GM12874 (cell line): ENCODE results near the gene LRRC51.
A peak's percentile ranks its signal among the peaks of the same experiment; 100 is the strongest.

Experiments used
- TF ChIP-seq, protein P1 (sequence below): IDR thresholded peaks from 2 replicates; pipeline ENCODE4 v1.5.1; 2011; ENCODE audit warnings: low read depth, mild to moderate bottlenecking, control low read depth, low read length, moderate library complexity; ENCODE audit not compliant: insufficient read depth

LRRC51 gene

GRCh38 chr11:72072348-72072747, 8.3 kb upstream of the LRRC51 start:
- TF ChIP-seq, protein P1, sequence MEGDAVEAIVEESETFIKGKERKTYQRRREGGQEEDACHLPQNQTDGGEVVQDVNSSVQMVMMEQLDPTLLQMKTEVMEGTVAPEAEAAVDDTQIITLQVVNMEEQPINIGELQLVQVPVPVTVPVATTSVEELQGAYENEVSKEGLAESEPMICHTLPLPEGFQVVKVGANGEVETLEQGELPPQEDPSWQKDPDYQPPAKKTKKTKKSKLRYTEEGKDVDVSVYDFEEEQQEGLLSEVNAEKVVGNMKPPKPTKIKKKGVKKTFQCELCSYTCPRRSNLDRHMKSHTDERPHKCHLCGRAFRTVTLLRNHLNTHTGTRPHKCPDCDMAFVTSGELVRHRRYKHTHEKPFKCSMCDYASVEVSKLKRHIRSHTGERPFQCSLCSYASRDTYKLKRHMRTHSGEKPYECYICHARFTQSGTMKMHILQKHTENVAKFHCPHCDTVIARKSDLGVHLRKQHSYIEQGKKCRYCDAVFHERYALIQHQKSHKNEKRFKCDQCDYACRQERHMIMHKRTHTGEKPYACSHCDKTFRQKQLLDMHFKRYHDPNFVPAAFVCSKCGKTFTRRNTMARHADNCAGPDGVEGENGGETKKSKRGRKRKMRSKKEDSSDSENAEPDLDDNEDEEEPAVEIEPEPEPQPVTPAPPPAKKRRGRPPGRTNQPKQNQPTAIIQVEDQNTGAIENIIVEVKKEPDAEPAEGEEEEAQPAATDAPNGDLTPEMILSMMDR, result no peak

GRCh38 chr11:72075109-72075508, 5.5 kb upstream of the LRRC51 start:
- TF ChIP-seq, protein P1, result peak; percentile 15; the same call in 1 of the 2 replicates

GRCh38 chr11:72075756-72076155, 4.9 kb upstream of the LRRC51 start:
- TF ChIP-seq, protein P1, result no peak

DNA sequence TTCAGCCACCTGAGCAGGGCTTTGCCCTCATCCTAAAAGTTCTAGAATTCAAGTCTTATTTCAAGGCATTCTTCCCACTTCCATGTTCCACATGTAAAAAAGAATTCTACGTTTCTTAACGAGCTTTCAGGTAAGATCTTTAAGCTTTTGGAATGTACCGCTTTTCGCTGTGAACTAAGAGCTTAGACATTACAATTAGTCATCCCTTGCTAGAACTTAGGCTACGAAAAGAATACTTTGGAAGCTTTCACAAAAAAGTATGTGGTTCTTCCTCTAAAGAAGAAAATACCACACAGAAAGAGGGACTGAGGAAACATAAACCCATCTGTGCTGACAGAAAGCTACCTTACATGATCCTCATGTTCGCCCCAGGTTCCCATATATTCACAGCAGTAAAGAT, 2.2 kb upstream of the LRRC51 start:
- TF ChIP-seq, protein P1, result no peak

- TF ChIP-seq, protein P1, result no peak
These were observed 778 bp upstream of the LRRC51 start for GRCh38 chr11:72079819-72080325.

DNA sequence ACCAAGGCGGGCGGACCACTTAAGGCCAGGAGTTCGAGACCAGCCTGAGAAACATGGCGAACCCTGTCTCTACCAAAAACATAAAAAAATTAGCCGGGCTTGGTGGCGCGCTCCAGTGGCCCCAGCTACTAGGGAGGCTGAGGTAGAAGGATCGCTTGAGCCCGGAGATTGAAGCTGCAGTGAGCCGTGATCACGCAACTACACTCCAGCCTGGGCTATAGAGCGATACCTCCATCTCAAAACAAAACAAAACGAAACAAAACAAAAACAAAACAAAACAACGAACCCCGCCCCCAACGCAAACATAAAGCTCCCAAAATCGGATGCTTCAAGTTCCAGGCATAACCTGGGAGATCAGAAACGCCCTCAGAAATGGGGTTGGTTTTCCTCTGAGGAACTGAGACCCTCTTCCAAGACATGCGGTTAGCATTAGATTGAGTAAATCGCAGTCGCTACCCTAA, 564 bp downstream of the LRRC51 start:
- TF ChIP-seq, protein P1, result no peak

DNA sequence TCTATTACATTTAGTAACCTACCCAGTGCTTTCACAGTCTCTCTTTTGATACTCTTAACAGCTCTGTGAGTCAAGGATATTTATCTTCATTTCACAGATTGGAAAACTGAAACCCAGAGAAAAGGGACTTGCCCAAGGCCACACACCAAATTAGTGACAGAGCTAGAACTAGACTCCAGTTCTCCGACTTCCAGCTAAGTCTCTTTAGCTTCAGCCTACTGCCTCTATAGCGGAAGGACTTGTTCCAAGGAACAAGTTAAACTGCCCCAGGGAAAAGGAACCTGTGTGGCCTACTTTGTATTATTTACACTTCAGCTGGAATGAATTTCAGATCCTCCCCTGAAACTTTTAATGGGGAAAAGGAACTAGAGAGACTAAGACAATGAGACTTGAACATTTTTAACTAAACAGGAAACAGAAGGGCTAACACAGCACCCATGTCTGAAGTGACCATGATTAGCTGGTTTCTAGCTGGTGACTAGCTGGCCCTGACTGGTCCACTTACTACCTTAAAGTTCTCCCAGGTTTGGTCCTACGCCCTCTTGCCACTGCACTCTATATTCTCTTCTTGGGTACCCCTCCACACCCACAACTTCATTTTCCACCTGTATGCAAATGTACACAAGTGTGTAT, 1.3 kb downstream of the LRRC51 start:
- TF ChIP-seq, protein P1, result no peak
